Osteocyte (in vitro differentiated cells): ENCODE data around the gene NOXO1. TPM values are rescaled to one million over a fixed set of nuclear protein-coding genes. Genes with fewer than 3 reads are reported as not detected.

Experiments used
- DNase-seq: peaks from one replicate; pipeline ENCODE4 v3.0.0; 2021; ENCODE audit warnings: mixed read lengths; ENCODE audit not compliant: unreplicated experiment; ENCODE audit errors: extremely low spot score
- H3K27ac Mint-ChIP-seq: one replicate; pipeline ENCODE4 v1.8.0; 2021; ENCODE audit warnings: mild to moderate bottlenecking, mixed read lengths; ENCODE audit not compliant: unreplicated experiment
- H3K27me3 Mint-ChIP-seq: one replicate; pipeline ENCODE4 v1.8.0; 2021; ENCODE audit warnings: mixed read lengths; ENCODE audit not compliant: unreplicated experiment
- H3K36me3 Mint-ChIP-seq: one replicate; pipeline ENCODE4 v1.8.0; 2021; ENCODE audit warnings: mixed read lengths; ENCODE audit not compliant: unreplicated experiment
- H3K4me1 Mint-ChIP-seq: one replicate; pipeline ENCODE4 v1.8.0; 2021; ENCODE audit warnings: mixed read lengths; ENCODE audit not compliant: unreplicated experiment
- H3K4me3 Mint-ChIP-seq: one replicate; pipeline ENCODE4 v1.8.0; 2021; ENCODE audit warnings: mild to moderate bottlenecking, moderate library complexity, mixed read lengths; ENCODE audit not compliant: unreplicated experiment
- H3K9me3 Mint-ChIP-seq: one replicate; pipeline ENCODE4 v1.8.0; 2021; ENCODE audit warnings: mixed read lengths; ENCODE audit not compliant: unreplicated experiment
- total RNA-seq: library from RNA; stranded (reverse); gene quantifications from 2 replicates; pipeline ENCODE4 v1.2.1, GENCODE V29; 2021
- TF ChIP-seq, protein P1 (sequence below): fragments of 200-600 bp; sonication (generic); IDR thresholded peaks from 2 replicates; pipeline ENCODE4 v1.5.0; 2021; ENCODE audit warnings: antibody characterized with exemption, mild to moderate bottlenecking, moderate library complexity

Gene NOXO1
- total RNA-seq, 1 donor from 2014 or later: 0.54 TPM

- Mint-ChIP-seq H3K4me3 (peak within 1 kb of the TSS; percentile 88), H3K27ac (peak within 1 kb of the TSS; percentile 91), H3K4me1 (peaks cover 34% of the 10 kb centered on the region), H3K27me3 (no peaks in the 10 kb centered on the region), H3K36me3 (no peaks in the 10 kb centered on the region), H3K9me3 (no peaks in the 10 kb centered on the region)
- peak; percentile 92 for DNase-seq
- TF ChIP-seq, protein P1, sequence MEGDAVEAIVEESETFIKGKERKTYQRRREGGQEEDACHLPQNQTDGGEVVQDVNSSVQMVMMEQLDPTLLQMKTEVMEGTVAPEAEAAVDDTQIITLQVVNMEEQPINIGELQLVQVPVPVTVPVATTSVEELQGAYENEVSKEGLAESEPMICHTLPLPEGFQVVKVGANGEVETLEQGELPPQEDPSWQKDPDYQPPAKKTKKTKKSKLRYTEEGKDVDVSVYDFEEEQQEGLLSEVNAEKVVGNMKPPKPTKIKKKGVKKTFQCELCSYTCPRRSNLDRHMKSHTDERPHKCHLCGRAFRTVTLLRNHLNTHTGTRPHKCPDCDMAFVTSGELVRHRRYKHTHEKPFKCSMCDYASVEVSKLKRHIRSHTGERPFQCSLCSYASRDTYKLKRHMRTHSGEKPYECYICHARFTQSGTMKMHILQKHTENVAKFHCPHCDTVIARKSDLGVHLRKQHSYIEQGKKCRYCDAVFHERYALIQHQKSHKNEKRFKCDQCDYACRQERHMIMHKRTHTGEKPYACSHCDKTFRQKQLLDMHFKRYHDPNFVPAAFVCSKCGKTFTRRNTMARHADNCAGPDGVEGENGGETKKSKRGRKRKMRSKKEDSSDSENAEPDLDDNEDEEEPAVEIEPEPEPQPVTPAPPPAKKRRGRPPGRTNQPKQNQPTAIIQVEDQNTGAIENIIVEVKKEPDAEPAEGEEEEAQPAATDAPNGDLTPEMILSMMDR: peak; percentile 11
These were observed 28.7 kb upstream of the NOXO1 start, which contains the start of gene ZNF598 for GRCh38 chr16:2009791-2010510. Gene ZNF598, minus strand, starts transcription at chr16:2009821.

DNA sequence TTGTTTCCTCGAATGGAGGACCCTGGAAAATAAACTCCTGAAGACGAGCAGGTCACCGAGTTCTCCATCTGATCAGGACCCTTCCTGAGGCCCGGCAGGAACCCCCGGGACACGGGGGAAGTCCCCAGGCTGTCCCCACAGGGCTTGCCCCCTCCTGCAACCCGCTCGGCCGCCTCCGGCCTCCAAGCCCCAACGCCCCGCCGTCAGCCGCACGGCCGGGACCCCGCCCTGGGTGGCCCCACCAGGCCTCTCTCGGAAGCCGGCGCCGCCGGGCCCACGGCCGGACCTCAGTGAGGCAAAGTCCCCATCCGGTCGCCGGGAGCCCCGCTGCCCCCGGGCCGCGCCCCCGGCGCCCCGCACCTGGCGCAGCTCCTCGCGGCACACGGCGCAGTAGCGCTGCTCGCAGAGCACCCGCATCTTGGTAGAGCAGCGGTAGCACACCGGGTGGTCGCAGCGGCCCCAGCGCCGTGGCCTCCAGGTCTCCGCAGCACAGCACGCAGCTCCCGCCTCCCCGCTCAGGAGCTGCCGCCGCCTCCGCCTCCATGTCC lies 28.0 kb upstream of the NOXO1 start:
- no peak for DNase-seq
- TF ChIP-seq, protein P1: no peak

DNA sequence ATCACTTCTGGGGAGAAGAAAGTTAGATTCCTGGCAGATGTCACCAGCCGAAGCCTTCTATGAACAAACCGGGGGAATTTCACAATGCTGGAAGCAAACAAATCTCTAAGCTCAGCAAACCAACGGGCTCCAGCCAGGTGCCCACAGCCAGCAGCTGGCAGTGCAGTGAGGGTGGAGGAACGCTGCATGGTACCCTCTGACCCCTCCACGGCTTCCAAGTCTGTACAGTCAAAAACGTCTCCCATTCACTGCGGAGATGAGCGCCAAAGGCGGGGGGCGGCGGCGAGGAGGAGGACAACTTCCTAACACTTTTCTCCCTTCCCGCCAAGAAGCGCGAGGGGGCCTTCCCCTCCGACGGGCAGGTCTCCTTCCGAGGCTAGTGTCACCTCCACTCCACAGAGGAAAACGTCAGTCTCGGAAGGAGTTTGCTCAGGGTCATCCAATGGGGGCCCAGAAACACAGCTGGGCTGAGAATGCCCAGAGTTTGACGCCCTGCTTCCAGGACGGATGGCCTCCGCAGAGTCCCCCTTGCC lies 27.4 kb upstream of the NOXO1 start:
- peaks cover 42% of the 10 kb centered on the region for H3K4me1 Mint-ChIP-seq
- H3K4me3 Mint-ChIP-seq: peak overlapping the region; percentile 75
- H3K36me3 Mint-ChIP-seq: no peaks in the 10 kb centered on the region
- TF ChIP-seq, protein P1: no peak
- DNase-seq: no peak
- no peaks in the 10 kb centered on the region for H3K9me3 Mint-ChIP-seq
- no peaks in the 10 kb centered on the region for H3K27me3 Mint-ChIP-seq
- peak overlapping the region; percentile 73 for H3K27ac Mint-ChIP-seq

More for the DNA sequence above, 28.0 kb upstream of the NOXO1 start:
- H3K36me3 Mint-ChIP-seq: no peaks in the 10 kb centered on the region
- H3K4me3 Mint-ChIP-seq: peak overlapping the region; percentile 75
- peaks cover 38% of the 10 kb centered on the region for H3K4me1 Mint-ChIP-seq
- no peaks in the 10 kb centered on the region for H3K27me3 Mint-ChIP-seq
- H3K9me3 Mint-ChIP-seq: no peaks in the 10 kb centered on the region
- H3K27ac Mint-ChIP-seq: peak overlapping the region; percentile 73

DNA sequence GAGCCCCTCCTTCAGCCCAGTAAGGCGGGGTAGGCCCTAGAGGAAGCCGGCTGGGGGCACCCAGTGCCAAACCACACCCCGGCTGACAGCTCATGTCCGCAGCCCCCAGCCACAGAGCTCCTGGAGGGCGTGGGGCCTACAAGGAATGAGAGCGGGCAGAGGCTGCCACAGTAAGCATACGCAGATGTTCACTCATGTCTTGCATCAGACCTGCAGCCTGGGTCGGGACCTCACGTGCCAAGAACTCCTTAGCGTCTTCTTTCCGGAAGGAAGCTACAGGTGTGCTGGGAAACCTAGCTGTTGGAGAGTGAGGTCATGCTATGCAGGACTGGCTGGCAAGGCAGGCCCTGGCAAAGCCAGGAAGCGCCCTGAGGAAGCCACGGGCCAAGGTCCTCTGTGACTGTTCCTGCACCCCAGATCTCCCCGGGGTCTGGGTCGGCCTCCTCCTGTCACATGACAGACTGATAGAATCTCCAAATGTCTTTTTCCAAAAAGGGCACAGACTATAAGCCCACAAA lies 26.8 kb upstream of the NOXO1 start:
- Mint-ChIP-seq H3K36me3 (no peaks in the 10 kb centered on the region), H3K9me3 (no peaks in the 10 kb centered on the region), H3K4me1 (peaks cover 42% of the 10 kb centered on the region), H3K27me3 (no peaks in the 10 kb centered on the region), H3K27ac (peak overlapping the region; percentile 73), H3K4me3 (peak overlapping the region; percentile 75)
- no peak for DNase-seq
- TF ChIP-seq, protein P1: no peak
